SJSA1 (cell line): Measurements from ENCODE around the gene CCDC85B. TPM values are rescaled to one million over a fixed set of nuclear protein-coding genes. Genes with fewer than 3 reads are reported as not detected.

Experiments
- DNase-seq, 2 experiments: peaks; one replicate each; pipeline ENCODE4 v3.0.0-alpha.2; 2015 to 2020; ENCODE audit warnings: low spot score in 2 of 2, low read depth in 1 of 2
- H3K27ac ChIP-seq: fragments of 250-450 bp; sonication (Bioruptor Pico); 2 replicates; pipeline ENCODE4 v1.5.1; 2020; ENCODE audit warnings: mild to moderate bottlenecking, moderate library complexity
- H3K27me3 ChIP-seq: fragments of 250-450 bp; sonication (Bioruptor Pico); replicated peaks from 2 replicates; pipeline ENCODE4 v1.5.1; 2020; ENCODE audit warnings: mild to moderate bottlenecking, moderate library complexity
- H3K36me3 ChIP-seq: fragments of 250-450 bp; sonication (Bioruptor Pico); 2 replicates; pipeline ENCODE4 v1.5.1; 2020; ENCODE audit warnings: mild to moderate bottlenecking
- H3K4me1 ChIP-seq: fragments of 250-450 bp; sonication (Bioruptor Pico); replicated peaks from 2 replicates; pipeline ENCODE4 v1.6.1; 2021; ENCODE audit warnings: mild to moderate bottlenecking
- H3K4me3 ChIP-seq: fragments of 250-450 bp; sonication (Bioruptor Pico); 2 replicates; pipeline ENCODE4 v1.5.1; 2020; ENCODE audit warnings: mild to moderate bottlenecking
- H3K9me3 ChIP-seq: fragments of 250-450 bp; sonication (Bioruptor Pico); replicated peaks from 2 replicates; pipeline ENCODE4 v1.5.1; 2020; ENCODE audit warnings: mild to moderate bottlenecking
- total RNA-seq: library from RNA; depleted of rRNA; stranded (reverse); fragments of >200 nt; shearing (Covaris generic); gene quantifications from 2 replicates; pipeline ENCODE4 v1.2.3, GENCODE V29; 2014; rRNA removed

Gene CCDC85B
- total RNA-seq, 1 experiment from 2014 or later = 94.0 TPM

- Histone ChIP-seq H3K9me3 (peaks cover 5% of the 10 kb centered on the region; the same call in 1 of the 2 replicates), H3K27ac (no peak overlapping the region), H3K36me3 (peaks cover 82% of the 10 kb centered on the region), H3K4me1 (peaks cover 38% of the 10 kb centered on the region), H3K27me3 (no peaks in the 10 kb centered on the region), H3K4me3 (no peak overlapping the region)
- DNase-seq = no peak
Observed at GRCh38 chr11:65921033-65921555, 30.6 kb downstream of the CCDC85B start.

GRCh38 chr11:65921876-65922275 lies 31.4 kb downstream of the CCDC85B start:
- Histone ChIP-seq H3K4me1 (peaks cover 30% of the 10 kb centered on the region), H3K36me3 (peaks cover 76% of the 10 kb centered on the region), H3K27ac (no peak overlapping the region), H3K27me3 (no peaks in the 10 kb centered on the region), H3K9me3 (peaks cover 5% of the 10 kb centered on the region; the same call in 1 of the 2 replicates), H3K4me3 (no peak overlapping the region)
- DNase-seq = no peak

- Histone ChIP-seq H3K27me3 (no peaks in the 10 kb centered on the region), H3K27ac (no peak overlapping the region), H3K9me3 (peaks cover 5% of the 10 kb centered on the region; the same call in 1 of the 2 replicates), H3K36me3 (peaks cover 72% of the 10 kb centered on the region), H3K4me1 (peaks cover 23% of the 10 kb centered on the region), H3K4me3 (no peak overlapping the region)
- DNase-seq = no peak
Observed at GRCh38 chr11:65922565-65922964, 32.1 kb downstream of the CCDC85B start.

GRCh38 chr11:65925397-65925796 lies 34.9 kb downstream of the CCDC85B start:
- Histone ChIP-seq H3K36me3 (peaks cover 49% of the 10 kb centered on the region), H3K9me3 (no peaks in the 10 kb centered on the region), H3K4me1 (peaks cover 8% of the 10 kb centered on the region), H3K27ac (no peak overlapping the region), H3K27me3 (no peaks in the 10 kb centered on the region), H3K4me3 (no peak overlapping the region)
- DNase-seq = no peak

- peaks cover 3% of the 10 kb centered on the region; the same call in 1 of the 2 replicates for H3K4me1 ChIP-seq
- no peak for DNase-seq
- no peaks in the 10 kb centered on the region for H3K9me3 ChIP-seq
- no peak overlapping the region for H3K4me3 ChIP-seq
- no peaks in the 10 kb centered on the region for H3K27me3 ChIP-seq
- no peak overlapping the region for H3K27ac ChIP-seq
- peaks cover 23% of the 10 kb centered on the region for H3K36me3 ChIP-seq
Observed at GRCh38 chr11:65927904-65928397, 37.5 kb downstream of the CCDC85B start.

- no peak overlapping the region for H3K27ac ChIP-seq
- no peak overlapping the region for H3K4me3 ChIP-seq
- DNase-seq = no peak
- H3K27me3 ChIP-seq = no peaks in the 10 kb centered on the region
- peaks cover 16% of the 10 kb centered on the region for H3K36me3 ChIP-seq
- no peaks in the 10 kb centered on the region for H3K9me3 ChIP-seq
- H3K4me1 ChIP-seq = peaks cover 3% of the 10 kb centered on the region; the same call in 1 of the 2 replicates
Observed at GRCh38 chr11:65928667-65929066, 38.2 kb downstream of the CCDC85B start.

GRCh38 chr11:65931773-65932557 lies 41.5 kb downstream of the CCDC85B start:
- H3K4me3 ChIP-seq = no peak overlapping the region
- peaks cover 3% of the 10 kb centered on the region for H3K27me3 ChIP-seq
- no peaks in the 10 kb centered on the region for H3K9me3 ChIP-seq
- peaks cover 3% of the 10 kb centered on the region; the same call in 1 of the 2 replicates for H3K4me1 ChIP-seq
- no peak overlapping the region for H3K27ac ChIP-seq
- H3K36me3 ChIP-seq = peaks cover 3% of the 10 kb centered on the region; the same call in 1 of the 2 replicates
- peak in 1 of 2 experiments; percentile 57 for DNase-seq

- no peak for DNase-seq
Observed at GRCh38 chr11:65932558-65932919, 42.1 kb downstream of the CCDC85B start.

GRCh38 chr11:65934014-65934413 lies 43.5 kb downstream of the CCDC85B start:
- H3K9me3 ChIP-seq = no peaks in the 10 kb centered on the region
- DNase-seq = no peak
- no peak overlapping the region for H3K27ac ChIP-seq
- no peaks in the 10 kb centered on the region for H3K4me1 ChIP-seq
- no peaks in the 10 kb centered on the region for H3K36me3 ChIP-seq
- peaks cover 10% of the 10 kb centered on the region for H3K27me3 ChIP-seq
- H3K4me3 ChIP-seq = no peak overlapping the region

More at GRCh38 chr11:65932558-65932919, 42.1 kb downstream of the CCDC85B start:
- peaks cover 8% of the 10 kb centered on the region for H3K27me3 ChIP-seq
- H3K27ac ChIP-seq = no peak overlapping the region
- no peaks in the 10 kb centered on the region for H3K9me3 ChIP-seq
- peaks cover 3% of the 10 kb centered on the region; the same call in 1 of the 2 replicates for H3K4me1 ChIP-seq
- H3K4me3 ChIP-seq = no peak overlapping the region
- H3K36me3 ChIP-seq = no peaks in the 10 kb centered on the region

- no peaks in the 10 kb centered on the region for H3K36me3 ChIP-seq
- H3K4me3 ChIP-seq = no peak overlapping the region
- no peak overlapping the region for H3K27ac ChIP-seq
- H3K27me3 ChIP-seq = peaks cover 10% of the 10 kb centered on the region
- no peak for DNase-seq
- H3K9me3 ChIP-seq = no peaks in the 10 kb centered on the region
- H3K4me1 ChIP-seq = peaks cover 8% of the 10 kb centered on the region
Observed at GRCh38 chr11:65937766-65938165, 47.3 kb downstream of the CCDC85B start.

Other genes starting within 250 kb of the CCDC85B start
- 51.7 and 63.3 TPM in 2 replicates for gene RELA, start 227.8 kb upstream of the CCDC85B start, total RNA-seq
- 90.5 and 119 TPM in 2 replicates for gene KAT5, start 178.4 kb upstream of the CCDC85B start, total RNA-seq
- gene RNASEH2C, start 169.9 kb upstream of the CCDC85B start, total RNA-seq = 168 and 170 TPM in 2 replicates
- 30.4 and 33.4 TPM in 2 replicates for gene AP5B1, start 109.7 kb upstream of the CCDC85B start, total RNA-seq
- gene OVOL1, start 103.6 kb upstream of the CCDC85B start, total RNA-seq = not detected in 2 replicates
- 0.16 TPM in 1 of 2 replicates, not detected in the other for gene SNX32, start 56.7 kb upstream of the CCDC85B start, total RNA-seq
- gene CFL1, start 32.5 kb upstream of the CCDC85B start, total RNA-seq = 4,273 and 4,722 TPM in 2 replicates
- 121 and 130 TPM in 2 replicates for gene MUS81, start 30.2 kb upstream of the CCDC85B start, total RNA-seq
- 120 and 194 TPM in 2 replicates for gene EFEMP2, start 17.9 kb upstream of the CCDC85B start, total RNA-seq
- gene CTSW, start 10.8 kb upstream of the CCDC85B start, total RNA-seq = 1.9 TPM in 1 of 2 replicates, not detected in the other
- 295 and 309 TPM in 2 replicates for gene FIBP, start 2.2 kb upstream of the CCDC85B start, total RNA-seq
- gene FOSL1, start 9.7 kb downstream of the CCDC85B start, total RNA-seq = 72.1 and 97.5 TPM in 2 replicates
- 25.0 and 44.8 TPM in 2 replicates for gene C11orf68, start 28.4 kb downstream of the CCDC85B start, total RNA-seq
- 463 and 527 TPM in 2 replicates for gene DRAP1, start 28.8 kb downstream of the CCDC85B start, total RNA-seq
- not detected in 2 replicates for gene TSGA10IP, start 54.8 kb downstream of the CCDC85B start, total RNA-seq
- 172 and 186 TPM in 2 replicates for gene SART1, start 71.1 kb downstream of the CCDC85B start, total RNA-seq
- 84.3 and 93.2 TPM in 2 replicates for gene EIF1AD, start 111.5 kb downstream of the CCDC85B start, total RNA-seq
- 116 and 140 TPM in 2 replicates for gene BANF1, start 111.8 kb downstream of the CCDC85B start, total RNA-seq
- gene CST6, start 121.3 kb downstream of the CCDC85B start, total RNA-seq = not detected in 2 replicates
- 0.50 and 1.4 TPM in 2 replicates for gene CATSPER1, start 135.8 kb downstream of the CCDC85B start, total RNA-seq
- not detected in 2 replicates for gene GAL3ST3, start 158.5 kb downstream of the CCDC85B start, total RNA-seq
- gene SF3B2, start 161.7 kb downstream of the CCDC85B start, total RNA-seq = 334 and 353 TPM in 2 replicates
- gene PACS1, start 179.6 kb downstream of the CCDC85B start, total RNA-seq = 28.5 and 37.1 TPM in 2 replicates